Heart left ventricle (tissue), 13 donors: Measurements from ENCODE around the gene HPN.

Source experiments
- POLR2A ChIP-seq, 2 donors: fragments of 450-650 bp; IDR thresholded peaks; one replicate each; pipeline ENCODE4 v1.6.1; 2017; ENCODE audit warnings: antibody characterized with exemption in 2 of 2, mild to moderate bottlenecking in 2 of 2, moderate library complexity in 2 of 2
- TF ChIP-seq, protein P1 (sequence below), 12 donors: fragments of 200-600 bp; sonication (generic) in 4 of 12; IDR thresholded peaks; one replicate each; pipeline versions ENCODE4 v1.5.0 to v1.8.0; 2018 to 2022; ENCODE audit warnings: antibody characterized with exemption in 12 of 12, mild to moderate bottlenecking in 5 of 12
- donor health status: ischemic (EF 13 %, LVEDD 7.1; RV severe dilation, severe dysfunction).
- donor health status: DM: no; HTN: yes; CAD: no.
- donor health status: DM: no; HTN: no; CAD: no.
- donor health status: ischemic (EF 25% LVEDD 6.9; RV normal size, moderate dysfunction).
- donor health status: ischemic (EF 25% LVEDD 5.7; RV mildly dilated, moderate dysfunction).
- donor health status: ischemic (EF 35%, LVEDD 5.7; RV mildly dilated, moderate dysfunction).
- donor health status: nonischemic (EF 11% LVEDD 7.7; RV severe dilation, severe dysfunction).
- donor health status: DM: yes; HTN: yes; CAD: no.
- donor health status: PGD.
- donor health status: ischemic (EF 29% LVEDD 5.4; RV normal size, mild dysfunction).
- donor health status: nonischemic (EF 23%, LVEDD 6.1; RV moderate dilation, normal function).

DNA sequence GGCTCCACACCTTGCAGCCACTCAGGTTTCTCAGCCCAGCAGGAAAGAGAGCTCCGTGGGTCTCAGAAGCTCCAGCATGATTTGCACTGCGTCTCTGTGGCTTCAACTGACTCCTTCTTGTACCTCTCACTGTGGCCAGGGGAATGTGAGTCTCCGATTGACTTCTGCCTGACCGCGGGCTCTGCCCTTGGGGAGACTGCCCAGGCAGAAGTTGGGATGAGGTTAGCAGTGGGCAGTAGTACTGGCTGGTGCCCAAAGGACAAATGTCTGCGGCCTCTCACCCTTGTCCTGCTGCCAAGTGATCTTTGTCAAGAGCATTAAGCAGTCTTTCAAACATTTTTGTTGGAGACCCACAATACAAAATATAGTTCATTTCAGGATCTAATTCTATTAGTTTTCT lies 39.7 kb downstream of the HPN start:
- TF ChIP-seq, protein P1, sequence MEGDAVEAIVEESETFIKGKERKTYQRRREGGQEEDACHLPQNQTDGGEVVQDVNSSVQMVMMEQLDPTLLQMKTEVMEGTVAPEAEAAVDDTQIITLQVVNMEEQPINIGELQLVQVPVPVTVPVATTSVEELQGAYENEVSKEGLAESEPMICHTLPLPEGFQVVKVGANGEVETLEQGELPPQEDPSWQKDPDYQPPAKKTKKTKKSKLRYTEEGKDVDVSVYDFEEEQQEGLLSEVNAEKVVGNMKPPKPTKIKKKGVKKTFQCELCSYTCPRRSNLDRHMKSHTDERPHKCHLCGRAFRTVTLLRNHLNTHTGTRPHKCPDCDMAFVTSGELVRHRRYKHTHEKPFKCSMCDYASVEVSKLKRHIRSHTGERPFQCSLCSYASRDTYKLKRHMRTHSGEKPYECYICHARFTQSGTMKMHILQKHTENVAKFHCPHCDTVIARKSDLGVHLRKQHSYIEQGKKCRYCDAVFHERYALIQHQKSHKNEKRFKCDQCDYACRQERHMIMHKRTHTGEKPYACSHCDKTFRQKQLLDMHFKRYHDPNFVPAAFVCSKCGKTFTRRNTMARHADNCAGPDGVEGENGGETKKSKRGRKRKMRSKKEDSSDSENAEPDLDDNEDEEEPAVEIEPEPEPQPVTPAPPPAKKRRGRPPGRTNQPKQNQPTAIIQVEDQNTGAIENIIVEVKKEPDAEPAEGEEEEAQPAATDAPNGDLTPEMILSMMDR (IDR thresholded peaks at IDR 0.05): no peak
- no peak for TF ChIP-seq POLR2A (IDR thresholded peaks at IDR 0.05)
